HG03175 (cell line): ENCODE data around the gene ACOT6.
A peak's percentile ranks its signal among the peaks of the same experiment; 100 is the strongest.
"Not testable (repeated sequence)": the region's sequence is repeated elsewhere in the genome, so short reads cannot be mapped to it uniquely, and the experiment has no call there.

ENCODE experiments used
- ATAC-seq: cut with Tn5 transposase; IDR thresholded peaks from one replicate; pipeline ENCODE4 v1.9.1; 2021; ENCODE audit warnings: mild to moderate bottlenecking, moderate library complexity; ENCODE audit not compliant: unreplicated experiment

The ACOT6 gene, protein sequence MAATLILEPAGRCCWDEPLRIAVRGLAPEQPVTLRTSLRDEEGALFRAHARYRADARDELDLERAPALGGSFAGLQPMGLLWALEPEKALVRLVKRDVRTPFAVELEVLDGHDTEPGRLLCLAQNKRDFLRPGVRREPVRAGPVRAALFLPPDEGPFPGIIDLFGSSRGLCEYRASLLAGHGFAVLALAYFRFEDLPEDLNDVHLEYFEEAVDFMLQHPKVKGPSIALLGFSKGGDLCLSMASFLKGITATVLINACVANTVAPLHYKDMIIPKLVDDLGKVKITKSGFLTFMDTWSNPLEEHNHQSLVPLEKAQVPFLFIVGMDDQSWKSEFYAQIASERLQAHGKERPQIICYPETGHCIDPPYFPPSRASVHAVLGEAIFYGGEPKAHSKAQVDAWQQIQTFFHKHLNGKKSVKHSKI

DNA sequence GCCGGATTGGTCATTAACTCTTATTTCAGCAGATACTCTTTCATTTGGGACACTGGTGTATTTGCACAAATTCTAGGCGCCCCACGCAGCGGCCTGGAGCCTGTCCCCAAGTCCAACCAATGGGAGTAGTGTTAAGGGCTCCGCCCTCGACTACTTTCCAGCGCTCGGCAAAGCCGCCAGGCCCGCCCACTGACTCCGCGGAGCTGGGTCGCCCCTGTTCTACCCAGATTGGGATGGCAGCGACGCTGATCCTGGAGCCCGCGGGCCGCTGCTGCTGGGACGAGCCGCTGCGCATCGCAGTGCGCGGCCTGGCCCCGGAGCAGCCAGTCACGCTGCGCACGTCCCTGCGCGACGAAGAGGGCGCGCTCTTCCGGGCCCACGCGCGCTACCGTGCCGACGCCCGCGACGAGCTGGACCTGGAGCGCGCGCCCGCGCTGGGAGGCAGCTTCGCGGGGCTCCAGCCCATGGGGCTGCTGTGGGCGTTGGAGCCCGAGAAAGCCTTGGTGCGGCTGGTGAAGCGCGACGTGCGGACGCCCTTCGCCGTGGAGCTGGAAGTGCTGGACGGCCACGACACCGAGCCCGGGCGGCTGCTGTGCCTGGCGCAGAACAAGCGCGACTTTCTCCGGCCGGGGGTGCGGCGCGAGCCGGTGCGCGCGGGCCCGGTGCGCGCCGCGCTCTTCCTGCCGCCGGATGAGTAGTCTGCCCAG is at the start of gene ACOT6:
TSS of gene ACOT6 (plus strand) at position 179 of the 707 bp plus-strand sequence. CDS start at position 234, 55 bp downstream.
- peak; percentile 83 for ATAC-seq

DNA sequence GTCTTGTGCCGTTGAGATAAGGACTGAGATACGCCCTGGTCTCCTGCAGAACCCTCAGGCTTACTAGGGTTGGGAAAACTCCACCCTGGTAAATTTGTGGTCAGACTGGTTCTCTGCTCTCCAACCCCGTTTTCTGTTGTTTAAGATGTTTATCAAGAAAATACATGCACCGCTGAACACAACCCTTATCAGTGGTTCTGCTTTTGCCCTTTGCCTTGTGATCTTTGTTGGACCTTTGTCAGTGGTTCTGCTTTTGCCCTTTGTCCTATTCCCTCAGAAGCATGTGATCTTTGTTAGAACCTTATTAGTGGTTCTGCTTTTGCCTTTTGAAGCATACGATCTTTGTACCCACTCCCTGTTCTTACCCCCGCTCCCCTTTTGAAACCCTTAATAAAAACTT is 49.6 kb upstream of the ACOT6 start:
- ATAC-seq = not testable (repeated sequence)

DNA sequence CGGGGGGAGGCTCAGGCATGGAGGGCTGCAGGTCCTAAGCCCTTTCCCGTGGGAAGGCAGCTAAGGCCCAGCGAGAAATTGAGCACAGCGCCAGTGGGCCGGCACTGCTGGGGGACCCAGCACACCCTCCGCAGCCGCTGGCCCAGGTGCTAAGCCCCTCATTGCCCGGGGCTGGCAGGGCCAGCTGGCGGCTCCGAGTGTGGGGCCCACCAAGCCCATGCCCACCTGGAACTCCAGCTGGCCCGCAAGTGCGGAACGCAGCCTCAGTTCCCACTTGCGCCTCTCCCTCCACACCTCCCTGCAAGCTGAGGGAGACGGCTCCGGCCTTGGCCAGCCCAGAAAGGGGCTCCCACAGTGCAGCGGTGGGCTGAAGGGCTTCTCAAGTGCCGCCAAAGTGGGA is 45.9 kb upstream of the ACOT6 start:
- ATAC-seq = not testable (repeated sequence)

DNA sequence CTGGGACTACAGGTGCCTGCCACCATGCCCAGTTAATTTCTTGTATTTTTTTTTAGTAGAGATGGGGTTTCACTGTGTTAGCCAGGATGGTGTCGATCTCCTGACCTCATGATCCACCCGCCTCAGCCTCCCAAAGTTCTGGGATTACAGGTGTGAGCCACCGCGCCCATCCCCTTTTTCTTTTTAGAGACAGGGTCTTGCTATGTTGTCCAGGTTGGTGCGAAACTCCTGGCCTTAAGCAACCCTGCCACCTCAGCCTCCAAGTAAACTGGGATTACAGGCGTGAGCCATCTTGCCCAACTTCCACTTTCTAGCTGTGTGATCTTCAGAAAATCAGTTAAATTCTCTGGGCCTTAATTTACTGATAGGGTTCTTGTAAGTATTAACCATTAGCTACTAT is 45.4 kb upstream of the ACOT6 start:
- not testable (repeated sequence) for ATAC-seq

- ATAC-seq = no peak
Observed at GRCh38 chr14:73567358-73567757, 45.0 kb upstream of the ACOT6 start.

DNA sequence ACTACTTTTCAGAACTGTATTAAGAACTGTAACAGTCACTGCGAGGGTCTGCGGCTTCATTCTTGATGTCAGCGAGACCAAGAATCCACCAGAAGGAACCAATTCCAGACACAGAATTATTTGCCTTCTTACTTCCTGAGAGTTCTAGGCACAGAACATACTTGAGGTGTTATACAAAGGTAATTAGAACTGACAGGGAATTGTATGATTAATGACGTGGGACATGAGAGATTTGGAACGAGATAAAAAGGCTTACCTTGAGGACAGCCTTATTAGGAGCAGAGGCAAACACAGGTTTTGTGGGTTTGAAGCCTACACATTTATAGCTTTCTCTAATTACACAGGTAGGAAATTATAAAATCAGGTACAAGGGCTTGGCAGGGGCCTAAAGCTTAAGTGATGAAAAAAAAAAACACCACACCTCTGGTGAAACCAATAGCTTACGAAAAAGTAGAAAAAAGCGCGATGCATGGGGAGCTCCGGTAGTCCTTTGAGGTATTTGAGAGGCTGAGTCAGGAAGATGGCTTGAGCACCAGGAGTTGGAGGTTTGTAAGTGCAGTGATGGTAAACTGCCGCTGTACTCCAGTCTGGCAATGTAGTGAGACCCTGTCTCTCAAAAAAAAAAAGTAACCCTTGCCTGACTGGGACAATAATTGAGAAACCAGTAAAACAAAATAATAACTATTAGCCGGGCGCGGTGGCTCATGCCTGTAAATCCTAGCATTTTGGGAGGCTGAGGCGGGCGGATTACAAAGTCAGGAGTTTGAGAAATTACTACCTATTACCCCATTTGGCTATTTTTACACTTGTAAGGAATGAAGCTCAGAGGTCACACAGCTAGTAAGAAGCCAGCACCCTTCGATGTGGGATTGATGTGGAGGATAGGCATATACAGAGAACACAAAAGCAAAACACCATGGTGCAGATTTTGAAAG is 44.1 kb upstream of the ACOT6 start:
- no peak for ATAC-seq

DNA sequence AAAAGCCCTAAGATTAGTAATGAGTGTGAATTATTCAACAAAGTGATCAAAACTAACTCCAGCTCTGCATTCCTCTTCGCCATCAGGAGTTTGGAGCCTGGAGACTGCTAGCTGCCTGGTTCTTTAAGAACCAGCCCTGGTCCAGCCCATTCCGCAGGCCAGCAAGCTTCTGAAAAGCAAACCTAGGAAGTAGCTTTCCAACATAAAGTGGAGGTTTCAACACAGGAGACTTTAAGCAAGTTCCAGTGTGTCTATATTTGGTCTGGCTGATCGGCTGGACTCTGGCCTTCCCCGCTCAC is 43.5 kb upstream of the ACOT6 start:
- not testable (repeated sequence) for ATAC-seq

GRCh38 chr14:73569185-73569958 is 42.9 kb upstream of the ACOT6 start, which contains the start of gene ACOT2:
Gene ACOT2 (plus strand): TSS chr14:73569213. CDS start chr14:73569241, 28 bp downstream.
- peak; percentile 57 for ATAC-seq

GRCh38 chr14:73570913-73571312 is 41.4 kb upstream of the ACOT6 start:
- not testable (repeated sequence) for ATAC-seq

GRCh38 chr14:73573034-73573433 is 39.3 kb upstream of the ACOT6 start:
- not testable (repeated sequence) for ATAC-seq

DNA sequence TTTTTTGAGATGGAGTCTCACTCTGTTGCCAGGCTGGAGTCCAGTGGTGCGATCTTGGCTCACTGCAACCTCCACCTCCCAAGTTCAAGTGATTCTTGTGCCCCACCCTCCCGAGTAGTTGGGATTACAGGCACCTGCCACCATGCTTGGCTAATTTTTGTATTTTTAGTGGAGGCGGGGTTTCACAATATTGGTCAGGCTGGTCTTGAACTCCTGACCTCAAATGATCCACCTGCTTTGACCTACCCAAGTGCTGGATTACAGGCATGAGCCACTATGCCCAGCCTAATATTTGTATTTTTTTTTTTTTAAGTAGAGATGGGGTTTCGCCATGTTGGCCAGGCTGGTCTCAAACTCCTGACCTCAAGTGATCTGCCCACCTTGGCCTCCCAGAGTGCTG is 38.6 kb upstream of the ACOT6 start:
- ATAC-seq = not testable (repeated sequence)

- ATAC-seq = not testable (repeated sequence)
Observed at GRCh38 chr14:73574251-73574650, 38.1 kb upstream of the ACOT6 start.

DNA sequence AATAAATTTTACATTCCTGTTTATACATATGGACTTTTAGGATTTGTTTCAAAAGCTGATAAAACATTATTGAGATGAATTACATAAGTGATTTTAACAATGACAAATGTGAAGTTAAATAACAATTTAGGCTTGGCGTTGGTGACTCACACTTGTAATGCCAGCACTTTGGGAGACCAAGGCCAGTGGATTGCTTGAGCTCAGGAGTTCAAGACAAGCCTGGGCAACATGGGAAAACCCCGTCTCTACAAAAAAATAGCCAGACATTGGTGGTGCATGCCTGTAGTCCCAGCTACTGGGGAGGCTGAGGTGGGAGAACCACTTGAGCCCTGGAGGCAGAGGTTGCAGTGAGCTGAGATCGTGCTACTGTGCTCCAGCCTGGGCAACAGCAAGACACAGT is 35.9 kb upstream of the ACOT6 start:
- no peak for ATAC-seq

GRCh38 chr14:73577214-73577613 is 35.1 kb upstream of the ACOT6 start:
- ATAC-seq = not testable (repeated sequence)

GRCh38 chr14:73582102-73582979 is 30.0 kb upstream of the ACOT6 start:
- ATAC-seq = not testable (repeated sequence)

DNA sequence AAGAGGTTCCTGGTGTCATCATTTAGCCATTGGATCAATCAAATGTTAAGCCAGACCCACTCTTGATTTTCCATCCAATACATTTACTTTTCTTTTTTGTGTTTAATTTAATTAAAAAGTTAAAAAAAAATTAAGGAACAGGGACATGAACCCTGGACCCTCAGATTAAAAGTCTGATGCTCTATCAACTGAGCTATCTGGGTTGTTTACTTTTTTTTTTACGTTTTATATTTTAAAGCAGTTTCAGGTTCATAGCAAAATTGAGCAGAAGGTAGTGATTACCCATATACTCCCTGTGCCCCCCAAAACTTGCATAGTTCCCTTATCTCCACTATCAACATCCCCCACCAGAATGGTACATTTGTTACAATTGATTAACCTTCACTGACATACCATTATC is 23.6 kb upstream of the ACOT6 start:
- no peak for ATAC-seq

DNA sequence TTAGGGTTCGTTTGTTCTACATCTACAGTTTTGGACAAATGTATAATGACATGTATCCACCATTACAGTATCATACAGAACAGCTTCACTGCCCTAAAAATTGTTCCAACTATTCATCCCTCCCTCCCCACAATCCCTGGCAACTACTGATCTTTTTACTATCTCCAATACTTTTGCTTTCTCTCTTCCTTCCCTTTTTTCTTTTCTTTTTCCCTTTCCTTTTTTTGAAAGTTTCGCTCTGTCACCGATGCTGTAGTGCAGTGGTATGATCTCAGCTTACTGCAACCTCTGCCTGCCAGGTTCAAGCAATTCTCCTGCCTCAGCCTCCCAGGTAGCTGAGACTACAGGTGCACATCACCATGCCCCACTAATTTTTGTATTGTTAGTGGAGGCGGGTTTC is 23.2 kb upstream of the ACOT6 start:
- no peak for ATAC-seq

GRCh38 chr14:73590673-73591004 is 21.7 kb upstream of the ACOT6 start:
- ATAC-seq = not testable (repeated sequence)

DNA sequence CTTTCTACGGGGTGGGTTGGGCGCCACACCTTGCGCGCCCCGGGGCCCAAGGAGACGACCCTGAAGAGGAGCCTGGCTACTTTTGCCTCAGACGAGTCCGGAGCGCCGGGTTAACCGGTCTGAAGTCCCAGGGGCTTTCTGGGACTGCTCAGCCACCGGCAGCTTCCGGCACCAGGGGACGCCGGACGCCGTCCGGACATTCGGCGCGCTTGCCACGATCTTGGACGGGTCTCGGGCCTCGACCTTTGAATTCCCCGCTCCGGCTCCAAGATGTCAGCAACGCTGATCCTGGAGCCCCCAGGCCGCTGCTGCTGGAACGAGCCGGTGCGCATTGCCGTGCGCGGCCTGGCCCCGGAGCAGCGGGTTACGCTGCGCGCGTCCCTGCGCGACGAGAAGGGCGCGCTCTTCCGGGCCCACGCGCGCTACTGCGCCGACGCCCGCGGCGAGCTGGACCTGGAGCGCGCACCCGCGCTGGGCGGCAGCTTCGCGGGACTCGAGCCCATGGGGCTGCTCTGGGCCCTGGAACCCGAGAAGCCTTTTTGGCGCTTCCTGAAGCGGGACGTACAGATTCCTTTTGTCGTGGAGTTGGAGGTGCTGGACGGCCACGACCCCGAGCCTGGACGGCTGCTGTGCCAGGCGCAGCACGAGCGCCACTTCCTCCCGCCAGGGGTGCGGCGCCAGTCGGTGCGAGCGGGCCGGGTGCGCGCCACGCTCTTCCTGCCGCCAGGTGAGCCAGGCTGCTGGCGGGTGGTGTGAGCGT is 20.4 kb upstream of the ACOT6 start, which contains the start of gene ACOT4:
TSS of gene ACOT4 (plus strand) at position 184 of the 760 bp plus-strand sequence. CDS start at position 271, 87 bp downstream.
- ATAC-seq = no peak
